NOMO-1 treated with DMSO at 0.1 percent for 48 hours (cell line): Measurements from ENCODE around the gene EMX1.

Source experiments
- DNase-seq: peaks from one replicate; lab custom pipeline; 2025; ENCODE audit not compliant: unreplicated experiment; lab: John Stamatoyannopoulos, UW

EMX1 gene

GRCh38 chr2:72942881-72943418 lies 25.6 kb downstream of the EMX1 start:
- DNase-seq, result no peak

- no peak for DNase-seq
Measured at GRCh38 chr2:72943540-72944395, 26.4 kb downstream of the EMX1 start.

- no peak for DNase-seq
Measured at GRCh38 chr2:72944804-72945449, 27.6 kb downstream of the EMX1 start.

- DNase-seq, result no peak
Measured at GRCh38 chr2:72945450-72946019, 28.2 kb downstream of the EMX1 start.

- no peak for DNase-seq
Measured at GRCh38 chr2:72946466-72946865, 29.1 kb downstream of the EMX1 start.

- no peak for DNase-seq
Measured at GRCh38 chr2:72947952-72948830, 30.9 kb downstream of the EMX1 start.

- DNase-seq, result no peak
Measured at GRCh38 chr2:72949045-72949444, 31.7 kb downstream of the EMX1 start.

GRCh38 chr2:72949642-72950041 lies 32.3 kb downstream of the EMX1 start:
- no peak for DNase-seq

GRCh38 chr2:72950558-72951255 lies 33.4 kb downstream of the EMX1 start:
- DNase-seq, result no peak

GRCh38 chr2:72951303-72952095 lies 34.2 kb downstream of the EMX1 start:
- DNase-seq, result no peak

- DNase-seq, result no peak
Measured at GRCh38 chr2:72952110-72952823, 34.9 kb downstream of the EMX1 start.

- DNase-seq, result no peak
Measured at GRCh38 chr2:72952961-72953360, 35.6 kb downstream of the EMX1 start.

- no peak for DNase-seq
Measured at GRCh38 chr2:72953528-72953927, 36.2 kb downstream of the EMX1 start.

GRCh38 chr2:72953976-72954375 lies 36.7 kb downstream of the EMX1 start:
- DNase-seq, result no peak

- no peak for DNase-seq
Measured at GRCh38 chr2:72954376-72955227, 37.3 kb downstream of the EMX1 start.

- no peak for DNase-seq
Measured at GRCh38 chr2:72955228-72956049, 38.1 kb downstream of the EMX1 start.

- no peak for DNase-seq
Measured at GRCh38 chr2:72956050-72956395, 38.7 kb downstream of the EMX1 start.
